Measurements from ENCODE around the gene GNB3. TPM values are rescaled to one million over a fixed set of nuclear protein-coding genes. Genes with fewer than 3 reads are reported as not detected.
A peak's percentile ranks its signal among the peaks of the same experiment; 100 is the strongest.

GNB3 gene
- total RNA-seq, 1 donor: 1.7 TPM

- DNase-seq (ENCODE audit: low read depth): no peak
- TF ChIP-seq, protein P1, sequence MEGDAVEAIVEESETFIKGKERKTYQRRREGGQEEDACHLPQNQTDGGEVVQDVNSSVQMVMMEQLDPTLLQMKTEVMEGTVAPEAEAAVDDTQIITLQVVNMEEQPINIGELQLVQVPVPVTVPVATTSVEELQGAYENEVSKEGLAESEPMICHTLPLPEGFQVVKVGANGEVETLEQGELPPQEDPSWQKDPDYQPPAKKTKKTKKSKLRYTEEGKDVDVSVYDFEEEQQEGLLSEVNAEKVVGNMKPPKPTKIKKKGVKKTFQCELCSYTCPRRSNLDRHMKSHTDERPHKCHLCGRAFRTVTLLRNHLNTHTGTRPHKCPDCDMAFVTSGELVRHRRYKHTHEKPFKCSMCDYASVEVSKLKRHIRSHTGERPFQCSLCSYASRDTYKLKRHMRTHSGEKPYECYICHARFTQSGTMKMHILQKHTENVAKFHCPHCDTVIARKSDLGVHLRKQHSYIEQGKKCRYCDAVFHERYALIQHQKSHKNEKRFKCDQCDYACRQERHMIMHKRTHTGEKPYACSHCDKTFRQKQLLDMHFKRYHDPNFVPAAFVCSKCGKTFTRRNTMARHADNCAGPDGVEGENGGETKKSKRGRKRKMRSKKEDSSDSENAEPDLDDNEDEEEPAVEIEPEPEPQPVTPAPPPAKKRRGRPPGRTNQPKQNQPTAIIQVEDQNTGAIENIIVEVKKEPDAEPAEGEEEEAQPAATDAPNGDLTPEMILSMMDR (IDR thresholded peaks at IDR 0.05; ENCODE audit: insufficient read depth, low read depth, low read length): no peak
- no peak overlapping the region for H3K4me3 ChIP-seq (ENCODE audit: low read depth, low read length)
Observed at GRCh38 chr12:6823182-6824084, 17.3 kb upstream of the GNB3 start.

GRCh38 chr12:6824085-6824775 lies 16.5 kb upstream of the GNB3 start:
- H3K4me3 ChIP-seq (ENCODE audit: low read depth, low read length): no peak overlapping the region
- TF ChIP-seq, protein P1 (IDR thresholded peaks at IDR 0.05; ENCODE audit: insufficient read depth, low read depth, low read length): no peak
- DNase-seq (ENCODE audit: low read depth): no peak

- no peak for DNase-seq (ENCODE audit: low read depth)
- TF ChIP-seq, protein P1 (IDR thresholded peaks at IDR 0.05; ENCODE audit: insufficient read depth, low read depth, low read length): no peak
Observed at GRCh38 chr12:6824901-6825381, 15.8 kb upstream of the GNB3 start.

GRCh38 chr12:6825398-6826124 lies 15.2 kb upstream of the GNB3 start:
- DNase-seq (ENCODE audit: low read depth): peak; percentile 85
- peak overlapping the region; percentile 4 for H3K4me3 ChIP-seq (ENCODE audit: low read depth, low read length)
- TF ChIP-seq, protein P1 (IDR thresholded peaks at IDR 0.05; ENCODE audit: insufficient read depth, low read depth, low read length): peak; percentile 97

More at GRCh38 chr12:6824901-6825381, 15.8 kb upstream of the GNB3 start:
- peak overlapping the region; percentile 4 for H3K4me3 ChIP-seq (ENCODE audit: low read depth, low read length)

DNA sequence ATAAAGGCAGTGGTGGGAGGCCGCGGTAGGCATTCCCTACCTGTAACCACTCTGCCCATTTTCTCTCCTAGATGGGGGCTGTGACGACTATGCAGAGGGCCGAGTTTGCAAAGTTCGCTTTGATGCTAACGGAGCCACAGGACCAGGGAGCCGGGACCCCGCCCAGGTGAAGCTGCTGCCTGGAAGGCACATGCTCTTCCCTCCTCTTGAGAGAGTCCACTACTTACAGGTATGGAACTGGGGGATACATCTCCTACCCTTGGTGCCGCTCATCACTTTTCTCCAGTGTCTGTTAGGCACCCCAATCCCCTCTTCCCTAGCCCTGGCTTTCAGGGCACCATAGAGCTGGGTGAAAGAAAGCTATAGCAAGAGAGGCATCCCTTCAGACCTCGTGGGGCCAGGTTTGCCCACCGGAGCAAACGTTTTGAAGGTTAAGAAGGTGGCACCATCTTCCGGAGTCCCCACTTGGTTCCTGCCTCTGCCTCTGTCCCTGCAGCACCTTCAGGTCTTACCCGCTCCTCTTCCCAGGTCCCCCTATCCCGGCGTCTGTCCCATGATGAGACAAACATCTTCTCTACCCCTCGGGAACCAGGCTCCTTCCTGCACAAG lies 14.5 kb upstream of the GNB3 start:
- TF ChIP-seq, protein P1 (IDR thresholded peaks at IDR 0.05; ENCODE audit: insufficient read depth, low read depth, low read length): no peak
- H3K4me3 ChIP-seq (ENCODE audit: low read depth, low read length): no peak overlapping the region
- no peak for DNase-seq (ENCODE audit: low read depth)
